ENCODE data around the gene TSACC.

Gene TSACC

GRCh38 chr1:156394835-156395461 lies 56.6 kb downstream of the TSACC start:
- DNase-seq = peak; percentile 17
